OCI-LY3 (cell line): ENCODE results near the gene ALCAM.

Experiments used
- EZH2phosphoT487 ChIP-seq: fragments of 200-600 bp; shearing (Covaris generic); IDR thresholded peaks from 2 replicates; pipeline ENCODE4 v1.6.1; 2018; ENCODE audit warnings: antibody characterized with exemption, mixed run types, low read depth
- TF ChIP-seq, protein P1 (sequence below): fragments of 200-600, 300-600 bp; sonication (generic); IDR thresholded peaks from 2 replicates; pipeline ENCODE4 v1.5.1; 2014; ENCODE audit warnings: antibody characterized with exemption, low read length, low read depth

DNA sequence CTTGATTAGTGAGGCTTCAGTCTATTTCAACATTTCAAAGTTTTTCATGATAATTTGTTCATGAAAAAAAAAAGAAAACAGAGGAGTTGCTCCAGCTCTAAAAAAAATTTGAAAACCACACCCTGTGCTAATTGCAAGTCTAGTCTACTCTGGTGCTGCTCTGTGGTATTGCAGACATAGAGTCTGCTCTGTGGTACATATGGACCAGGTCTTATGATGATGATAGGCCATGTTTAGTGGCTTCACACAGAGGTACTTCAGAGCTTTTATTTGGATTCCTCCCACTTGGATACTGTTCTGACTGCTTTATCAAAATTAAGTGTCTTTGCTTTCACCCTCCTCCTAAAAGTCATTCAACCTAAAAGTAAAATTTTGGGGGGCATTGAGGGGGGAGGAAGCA, 160.8 kb downstream of the ALCAM start:
- TF ChIP-seq, protein P1, sequence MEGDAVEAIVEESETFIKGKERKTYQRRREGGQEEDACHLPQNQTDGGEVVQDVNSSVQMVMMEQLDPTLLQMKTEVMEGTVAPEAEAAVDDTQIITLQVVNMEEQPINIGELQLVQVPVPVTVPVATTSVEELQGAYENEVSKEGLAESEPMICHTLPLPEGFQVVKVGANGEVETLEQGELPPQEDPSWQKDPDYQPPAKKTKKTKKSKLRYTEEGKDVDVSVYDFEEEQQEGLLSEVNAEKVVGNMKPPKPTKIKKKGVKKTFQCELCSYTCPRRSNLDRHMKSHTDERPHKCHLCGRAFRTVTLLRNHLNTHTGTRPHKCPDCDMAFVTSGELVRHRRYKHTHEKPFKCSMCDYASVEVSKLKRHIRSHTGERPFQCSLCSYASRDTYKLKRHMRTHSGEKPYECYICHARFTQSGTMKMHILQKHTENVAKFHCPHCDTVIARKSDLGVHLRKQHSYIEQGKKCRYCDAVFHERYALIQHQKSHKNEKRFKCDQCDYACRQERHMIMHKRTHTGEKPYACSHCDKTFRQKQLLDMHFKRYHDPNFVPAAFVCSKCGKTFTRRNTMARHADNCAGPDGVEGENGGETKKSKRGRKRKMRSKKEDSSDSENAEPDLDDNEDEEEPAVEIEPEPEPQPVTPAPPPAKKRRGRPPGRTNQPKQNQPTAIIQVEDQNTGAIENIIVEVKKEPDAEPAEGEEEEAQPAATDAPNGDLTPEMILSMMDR: no peak
- TF ChIP-seq EZH2phosphoT487: no peak
